A549 (cell line): ENCODE measurements around the gene ATP8A2. TPM values are rescaled to one million over a fixed set of nuclear protein-coding genes. Genes with fewer than 3 reads are reported as not detected.

Experiments used
- ATAC-seq, 2 experiments: fragments of 200-7000 bp in 1 of 2; fragments of >200 bp in 1 of 2; cut with Nextera tagmentation in 1 of 2; cut with Tn5 transposase in 1 of 2; 3 replicates each; pipeline versions ENCODE4 v1.8.0 to v1.9.1; 2018 to 2020; ENCODE audit warnings: mild to moderate bottlenecking in 1 of 2, moderate library complexity in 1 of 2
- CTCF ChIA-PET: fragments of 300-600 bp; sonication (Branson Sonifier 250); formaldehyde crosslinking; extraction: SDS; loops from one replicate; lab custom pipeline; 2021; ENCODE audit warnings: antibody characterized with exemption, inconsistent platforms; lab: Yijun Ruan, JAX
- POLR2A ChIA-PET: fragments of 350-600 bp; formaldehyde crosslinking; extraction: SDS; loops from one replicate; lab custom pipeline; 2021; ENCODE audit warnings: antibody characterized with exemption, inconsistent platforms; lab: Yijun Ruan, JAX
- DNase-seq, 2 experiments: peaks; one replicate each; pipeline versions ENCODE4 v3.0.0 to v3.0.0-alpha.2; 2011 to 2016; ENCODE audit warnings: low read depth in 1 of 2, low spot score in 1 of 2
- FAIRE-seq: peaks from 2 replicates; lab custom pipeline; 2011; peaks lifted over from hg19 to GRCh38; lab: Jason Lieb, UNC
- H3K27ac ChIP-seq, 2 experiments: fragments of >200 bp; sonication (Bioruptor Twin); formaldehyde crosslinking; 3 replicates each; pipeline ENCODE4 v1.5.1; 2016 to 2017
- H3K4me1 ChIP-seq: fragments of >200 bp; sonication (Bioruptor Twin); formaldehyde crosslinking; 3 replicates; pipeline ENCODE4 v1.6.1; 2016
- H3K4me2 ChIP-seq: fragments of >200 bp; sonication (Bioruptor Twin); formaldehyde crosslinking; 3 replicates; pipeline ENCODE4 v1.6.1; 2016
- H3K4me3 ChIP-seq: fragments of >200 bp; sonication (Bioruptor Twin); formaldehyde crosslinking; 3 replicates; pipeline ENCODE4 v1.5.1; 2016
- H3K9me3 ChIP-seq: fragments of >200 bp; sonication (Bioruptor Twin); formaldehyde crosslinking; 3 replicates; pipeline ENCODE4 v1.6.1; 2016
- BHLHE40 ChIP-seq: IDR thresholded peaks from 2 replicates; pipeline ENCODE4 v1.6.1; 2012; ENCODE audit warnings: low read depth, low read length, inconsistent platforms
- CBX2 ChIP-seq: fragments of 200-600 bp; sonication (generic); IDR thresholded peaks from 2 replicates; pipeline ENCODE4 v1.6.1; 2016; ENCODE audit warnings: low read depth, mild to moderate bottlenecking, borderline replicate concordance
- CBX8 ChIP-seq: fragments of 200-600 bp; sonication (generic); IDR thresholded peaks from 2 replicates; pipeline ENCODE4 v1.6.1; 2016
- CHD4 ChIP-seq: fragments of 200-600 bp; sonication (generic); IDR thresholded peaks from 2 replicates; pipeline ENCODE4 v1.6.1; 2016; ENCODE audit warnings: antibody characterized with exemption, mild to moderate bottlenecking, borderline replicate concordance
- ESRRA ChIP-seq: fragments of 150-350 bp; IDR thresholded peaks from 2 replicates; pipeline ENCODE4 v1.6.1; 2014; ENCODE audit warnings: mild to moderate bottlenecking, low read length, borderline replicate concordance
- FOSB ChIP-seq: fragments of 250-450 bp; sonication (Bioruptor Pico); IDR thresholded peaks from 2 replicates; pipeline ENCODE4 v1.5.0; 2020; ENCODE audit warnings: mild to moderate bottlenecking, moderate library complexity
- GATA3 ChIP-seq: IDR thresholded peaks from 2 replicates; pipeline ENCODE4 v1.6.1; 2012; ENCODE audit warnings: borderline replicate concordance
- HEYL ChIP-seq: fragments of 250-450 bp; sonication (Bioruptor Pico); IDR thresholded peaks from 2 replicates; pipeline ENCODE4 v1.8.0; 2021; ENCODE audit warnings: mild to moderate bottlenecking, moderate library complexity
- HMGXB4 ChIP-seq: fragments of 250-450 bp; sonication (Bioruptor Pico); IDR thresholded peaks from 2 replicates; pipeline ENCODE4 v1.5.0; 2021; ENCODE audit warnings: mild to moderate bottlenecking, moderate library complexity, borderline replicate concordance
- HOXA7 ChIP-seq: fragments of 250-450 bp; sonication (Bioruptor Pico); IDR thresholded peaks from 2 replicates; pipeline ENCODE4 v1.5.0; 2020; ENCODE audit warnings: mild to moderate bottlenecking, moderate library complexity
- HOXB13 ChIP-seq: fragments of 250-450 bp; sonication (Bioruptor Pico); IDR thresholded peaks from 2 replicates; pipeline ENCODE4 v1.5.0; 2020; ENCODE audit warnings: low read depth, mild to moderate bottlenecking, moderate library complexity
- HOXB5 ChIP-seq: fragments of 250-450 bp; sonication (Bioruptor Pico); IDR thresholded peaks from 2 replicates; pipeline ENCODE4 v1.5.0; 2020; ENCODE audit warnings: mild to moderate bottlenecking, moderate library complexity
- KDM1A ChIP-seq: fragments of 200-600 bp; sonication (generic); IDR thresholded peaks from 2 replicates; pipeline ENCODE4 v1.6.1; 2016; ENCODE audit warnings: low read depth, mild to moderate bottlenecking
- MAFK ChIP-seq: fragments of 450-650 bp; IDR thresholded peaks from 2 replicates; pipeline ENCODE4 v1.6.1; 2014; ENCODE audit not compliant: partially characterized antibody
- MAZ ChIP-seq: fragments of 150-350 bp; IDR thresholded peaks from 2 replicates; pipeline ENCODE4 v1.6.1; 2014; ENCODE audit warnings: antibody characterized with exemption, low read depth, low read length, borderline replicate concordance
- NFE2L2 ChIP-seq: fragments of 150-350 bp; conservative IDR thresholded peaks from 2 replicates; pipeline ENCODE4 v1.6.1; 2014; ENCODE audit warnings: low read length
- PHF8 ChIP-seq: fragments of 200-600 bp; sonication (generic); IDR thresholded peaks from 2 replicates; pipeline ENCODE4 v1.6.1; 2016; ENCODE audit warnings: low read depth, mild to moderate bottlenecking, antibody characterized with exemption, moderate library complexity, borderline replicate concordance
- POLR2AphosphoS2 ChIP-seq: conservative IDR thresholded peaks from 2 replicates; pipeline ENCODE4 v1.6.1; 2012; ENCODE audit warnings: low read length, improper control_type of control experiment, inconsistent platforms
- RAD21 ChIP-seq, 2 experiments: fragments of >200 bp in 1 of 2; sonication (Bioruptor Twin) in 1 of 2; formaldehyde crosslinking in 1 of 2; IDR thresholded peaks in 1 of 2; conservative IDR thresholded peaks in 1 of 2; 2 replicates in 1 of 2; 3 replicates in 1 of 2; pipeline ENCODE4 v1.6.1; 2012 to 2018; ENCODE audit warnings: inconsistent platforms in 1 of 2
- RCOR1 ChIP-seq: fragments of 150-350 bp; IDR thresholded peaks from 2 replicates; pipeline ENCODE4 v1.6.1; 2014; ENCODE audit warnings: antibody characterized with exemption, low read length, low read depth
- RFX5 ChIP-seq: fragments of 450-650 bp; IDR thresholded peaks from 2 replicates; pipeline ENCODE4 v1.7.1; 2014; ENCODE audit warnings: antibody characterized with exemption, mild to moderate bottlenecking, moderate library complexity
- SREBF2 ChIP-seq: fragments of 450-650 bp; IDR thresholded peaks from 2 replicates; pipeline ENCODE4 v1.6.1; 2014; ENCODE audit warnings: mild to moderate bottlenecking, moderate library complexity
- USF2 ChIP-seq: fragments of 450-650 bp; IDR thresholded peaks from 2 replicates; pipeline ENCODE4 v1.6.1; 2014; ENCODE audit warnings: antibody characterized with exemption
- ZFP36 ChIP-seq: fragments of 450-650 bp; IDR thresholded peaks from 2 replicates; pipeline ENCODE4 v1.6.1; 2014; ENCODE audit warnings: borderline replicate concordance; ENCODE audit not compliant: partially characterized antibody
- ZSCAN20 ChIP-seq: fragments of 250-450 bp; sonication (Bioruptor Pico); IDR thresholded peaks from 2 replicates; pipeline ENCODE4 v1.8.0; 2022; ENCODE audit warnings: mild to moderate bottlenecking, moderate library complexity
- WGBS: methylation state at CpG from one replicate; pipeline ENCODE4 v1.1.6; 2017; ENCODE audit errors: missing lambda C conversion rate; 5-methylcytosine and 5-hydroxymethylcytosine counted together
- polyA plus RNA-seq, 4 experiments: library from polyadenylated mRNA; depleted of rRNA in 3 of 4; stranded (reverse); fragments of >200 nt; fragmentation: RNase III in 1 of 4; extraction: RNeasy Plus Mini Kit Qiagen cat#74134 plus additional on column Dnase treatment in 1 of 4; gene quantifications; 2 replicates in 3 of 4; 3 replicates in 1 of 4; pipeline ENCODE4 v1.2.3, GENCODE V29; 2011 to 2017
- TF ChIP-seq, protein P1 (sequence below): fragments of 150-350 bp; IDR thresholded peaks from 2 replicates; pipeline ENCODE4 v1.6.1; 2014; ENCODE audit warnings: low read depth, mild to moderate bottlenecking, low read length
- TF ChIP-seq, protein P2 (sequence below): fragments of 250-450 bp; sonication (Bioruptor Pico); IDR thresholded peaks from 2 replicates; pipeline ENCODE4 v1.5.0; 2020; ENCODE audit warnings: low read depth, mild to moderate bottlenecking, moderate library complexity

The ATP8A2 gene
- polyA plus RNA-seq, 2 of the 4 experiments (the other 2 are of a cell fraction), result 0.03 TPM; not detected in 1

GRCh38 chr13:25345576-25345975 is 26.2 kb upstream of the ATP8A2 start:
- WGBS, result 77% methylated on average over 2 of the region's 2 CpGs
- FAIRE-seq (no peak), DNase-seq (no peak), ATAC-seq (peak in 1 of 2 experiments; percentile 42; a peak in 1 of 6 replicates)
- H3K4me2 ChIP-seq, result no peak overlapping the region
- H3K4me1 ChIP-seq, result no peaks in the 10 kb centered on the region
- no peak overlapping the region for H3K4me3 ChIP-seq
- ChIA-PET POLR2A (interaction anchor here (0.6 kb wide), 1 partner anchor 17 kb away, joined by 4 read pairs; no protein-coding TSS in a partner anchor), CTCF (no interaction called here)
- H3K27ac ChIP-seq, result no peak overlapping the region
- TF ChIP-seq ZSCAN20 (no peak), ZFP36 (no peak), RFX5 (no peak), NFE2L2 (no peak), HOXA7 (no peak), CHD4 (no peak), FOSB (CRISPR knock-in tag) (no peak), GATA3 (no peak), CBX8 (no peak), SREBF2 (no peak)
- TF ChIP-seq, protein P1, sequence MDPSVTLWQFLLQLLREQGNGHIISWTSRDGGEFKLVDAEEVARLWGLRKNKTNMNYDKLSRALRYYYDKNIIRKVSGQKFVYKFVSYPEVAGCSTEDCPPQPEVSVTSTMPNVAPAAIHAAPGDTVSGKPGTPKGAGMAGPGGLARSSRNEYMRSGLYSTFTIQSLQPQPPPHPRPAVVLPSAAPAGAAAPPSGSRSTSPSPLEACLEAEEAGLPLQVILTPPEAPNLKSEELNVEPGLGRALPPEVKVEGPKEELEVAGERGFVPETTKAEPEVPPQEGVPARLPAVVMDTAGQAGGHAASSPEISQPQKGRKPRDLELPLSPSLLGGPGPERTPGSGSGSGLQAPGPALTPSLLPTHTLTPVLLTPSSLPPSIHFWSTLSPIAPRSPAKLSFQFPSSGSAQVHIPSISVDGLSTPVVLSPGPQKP, result no peak
- no peaks in the 10 kb centered on the region for H3K9me3 ChIP-seq

GRCh38 chr13:25347151-25347550 is 24.6 kb upstream of the ATP8A2 start:
- Histone ChIP-seq H3K4me1 (no peaks in the 10 kb centered on the region), H3K27ac (no peak overlapping the region), H3K4me3 (no peak overlapping the region), H3K9me3 (no peaks in the 10 kb centered on the region), H3K4me2 (no peak overlapping the region)
- CTCF ChIA-PET, result no interaction called here
- 84% methylated on average over 2 of the region's 2 CpGs for WGBS
- FAIRE-seq (no peak), ATAC-seq (no peak), DNase-seq (no peak)
- TF ChIP-seq CBX2, result no peak
- TF ChIP-seq MAFK, result no peak
- no peak for TF ChIP-seq MAZ
- no peak for TF ChIP-seq CBX8
- TF ChIP-seq RAD21 (conservative IDR thresholded peaks at IDR 0.05 in 1 of 2, IDR thresholded peaks at IDR 0.05 in 1 of 2), result no peak
- TF ChIP-seq SREBF2, result no peak
- no peak for TF ChIP-seq ESRRA
- TF ChIP-seq HOXB13 (CRISPR knock-in tag), result no peak
- TF ChIP-seq CHD4, result no peak
- no peak for TF ChIP-seq PHF8
- TF ChIP-seq, protein P2, sequence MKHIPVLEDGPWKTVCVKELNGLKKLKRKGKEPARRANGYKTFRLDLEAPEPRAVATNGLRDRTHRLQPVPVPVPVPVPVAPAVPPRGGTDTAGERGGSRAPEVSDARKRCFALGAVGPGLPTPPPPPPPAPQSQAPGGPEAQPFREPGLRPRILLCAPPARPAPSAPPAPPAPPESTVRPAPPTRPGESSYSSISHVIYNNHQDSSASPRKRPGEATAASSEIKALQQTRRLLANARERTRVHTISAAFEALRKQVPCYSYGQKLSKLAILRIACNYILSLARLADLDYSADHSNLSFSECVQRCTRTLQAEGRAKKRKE (CRISPR knock-in tag), result no peak
- TF ChIP-seq USF2, result no peak
- TF ChIP-seq BHLHE40, result no peak
- TF ChIP-seq HOXB5, result no peak
- no peak for TF ChIP-seq KDM1A
- no peak for TF ChIP-seq HOXA7
- POLR2A ChIA-PET, result no interaction called here

DNA sequence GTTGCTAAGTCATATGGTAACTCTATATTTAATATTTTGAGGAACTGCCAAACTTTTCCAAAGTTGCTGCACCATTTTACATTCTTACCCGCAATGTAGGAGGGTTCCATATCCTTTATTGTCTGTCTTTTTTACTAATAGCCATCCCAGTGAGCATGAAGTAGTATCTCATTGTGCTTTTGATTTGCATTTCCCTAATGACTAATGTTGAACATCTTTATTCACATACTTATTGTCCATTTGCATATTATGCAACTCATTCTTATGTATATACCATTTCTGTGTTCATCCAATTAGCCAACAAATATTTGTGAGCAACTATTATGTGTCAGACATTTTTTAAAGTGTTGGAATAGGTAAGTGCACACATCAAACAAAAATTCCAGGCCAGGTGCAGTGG is 20.4 kb upstream of the ATP8A2 start:
- FAIRE-seq (no peak), ATAC-seq (no peak)

More for the DNA sequence above, 20.4 kb upstream of the ATP8A2 start:
- WGBS, result 93% methylated on average over 1 of the region's 1 CpG
- no peaks in the 10 kb centered on the region for H3K9me3 ChIP-seq
- no peak for DNase-seq
- H3K4me1 ChIP-seq, result no peaks in the 10 kb centered on the region
- H3K4me3 ChIP-seq, result no peak overlapping the region
- CTCF ChIA-PET, result no interaction called here
- POLR2A ChIA-PET, result no interaction called here
- H3K27ac ChIP-seq, result no peak overlapping the region
- no peak for TF ChIP-seq BHLHE40
- TF ChIP-seq HMGXB4, result no peak
- no peak for TF ChIP-seq RCOR1
- no peak for TF ChIP-seq CBX2
- no peak for TF ChIP-seq POLR2AphosphoS2
- TF ChIP-seq ESRRA, result no peak
- TF ChIP-seq CHD4, result no peak
- TF ChIP-seq HEYL (CRISPR knock-in tag), result no peak
- no peak overlapping the region for H3K4me2 ChIP-seq
